SK-N-SH (cell line): Measurements from ENCODE around the gene OR5K1. TPM values are rescaled to one million over a fixed set of nuclear protein-coding genes. Genes with fewer than 3 reads are reported as not detected.

Experiments
- CTCF ChIA-PET: fragments of 300-600, 350-600 bp; formaldehyde crosslinking; extraction: SDS; loops from one replicate; lab custom pipeline; 2021; lab: Yijun Ruan, JAX
- POLR2A ChIA-PET: fragments of 350-600 bp; sonication (Branson Sonifier 250); formaldehyde crosslinking; extraction: SDS; loops from one replicate; lab custom pipeline; 2020; ENCODE audit warnings: antibody characterized with exemption, inconsistent platforms; lab: Yijun Ruan, JAX
- DNase-seq: peaks from one replicate; pipeline ENCODE4 v3.0.0; 2012
- H2AFZ ChIP-seq: fragments of 200-600 bp; sonication (generic); 2 replicates; pipeline ENCODE4 v1.8.1; 2016; ENCODE audit warnings: antibody characterized with exemption, mild to moderate bottlenecking, low read depth
- H3F3A ChIP-seq: fragments of 200-600 bp; sonication (generic); replicated peaks from 2 replicates; pipeline ENCODE3; 2016; ENCODE audit warnings: antibody characterized with exemption, mild to moderate bottlenecking; ENCODE audit not compliant: insufficient read depth
- H3K27ac ChIP-seq, 2 experiments: fragments of 200-500 bp in 1 of 2; fragments of 200-600 bp in 1 of 2; sonication (Bioruptor generic) in 1 of 2; sonication (generic), shearing (Covaris generic) in 1 of 2; 2 replicates each; pipeline versions ENCODE4 v1.5.1 to v1.6.1; 2014 to 2016; ENCODE audit warnings: low read depth in 2 of 2, inconsistent platforms in 1 of 2, low read length in 1 of 2, mild to moderate bottlenecking in 1 of 2, mixed read lengths in 1 of 2
- H3K27me3 ChIP-seq: fragments of 200-600 bp; sonication (generic), shearing (Covaris generic); 2 replicates; pipeline ENCODE4 v1.6.1; 2016; ENCODE audit warnings: mixed run types; ENCODE audit not compliant: insufficient read depth
- H3K36me3 ChIP-seq, 2 experiments: fragments of 200-500 bp in 1 of 2; fragments of 200-600 bp in 1 of 2; sonication (Bioruptor generic) in 1 of 2; sonication (generic) in 1 of 2; replicated peaks in 1 of 2; 2 replicates each; pipeline versions ENCODE3 to v1.5.1; 2014 to 2016; ENCODE audit warnings: low read length in 1 of 2, mild to moderate bottlenecking in 1 of 2; ENCODE audit not compliant: insufficient read depth in 2 of 2, control insufficient read depth in 1 of 2
- H3K4me1 ChIP-seq, 2 experiments: fragments of 200-500 bp in 1 of 2; fragments of 200-600 bp in 1 of 2; sonication (Bioruptor generic) in 1 of 2; sonication (generic), shearing (Covaris generic) in 1 of 2; 2 replicates each; pipeline versions ENCODE4 v1.5.1 to v1.6.1; 2014 to 2016; ENCODE audit warnings: low read depth in 1 of 2, low read length in 1 of 2, mixed run types in 1 of 2; ENCODE audit not compliant: insufficient read depth in 2 of 2, control insufficient read depth in 1 of 2
- H3K4me2 ChIP-seq: fragments of 200-600 bp; sonication (generic), shearing (Covaris generic); 2 replicates; pipeline ENCODE4 v1.6.1; 2017; ENCODE audit warnings: mixed run types
- H3K4me3 ChIP-seq, 2 experiments: fragments of 200-500 bp in 1 of 2; fragments of 200-600 bp in 1 of 2; sonication (Bioruptor generic) in 1 of 2; sonication (generic), shearing (Covaris generic) in 1 of 2; 2 replicates each; pipeline versions ENCODE4 v1.5.1 to v1.8.1; 2014 to 2016; ENCODE audit warnings: low read depth in 2 of 2, inconsistent platforms in 1 of 2, low read length in 1 of 2, mild to moderate bottlenecking in 1 of 2, mixed read lengths in 1 of 2, moderate library complexity in 1 of 2
- H3K79me2 ChIP-seq: fragments of 200-600 bp; sonication (generic); 2 replicates; pipeline ENCODE4 v1.8.1; 2017; ENCODE audit warnings: mild to moderate bottlenecking; ENCODE audit not compliant: insufficient read depth
- H3K9ac ChIP-seq: fragments of 200-600 bp; sonication (generic); 2 replicates; pipeline ENCODE4 v1.6.1; 2017; ENCODE audit warnings: mixed run types
- H3K9me2 ChIP-seq: fragments of 200-600 bp; sonication (generic); 2 replicates; pipeline ENCODE4 v1.6.1; 2017; ENCODE audit warnings: mixed run types
- H3K9me3 ChIP-seq: fragments of 200-600 bp; sonication (generic); 2 replicates; pipeline ENCODE4 v1.6.1; 2017; ENCODE audit warnings: mixed run types, mild to moderate bottlenecking, moderate library complexity
- H4K20me1 ChIP-seq: fragments of 200-600 bp; sonication (generic); 2 replicates; pipeline ENCODE4 v1.6.1; 2017; ENCODE audit warnings: mild to moderate bottlenecking, mixed run types; ENCODE audit not compliant: insufficient read depth
- ELF1 ChIP-seq: IDR thresholded peaks from 2 replicates; pipeline ENCODE4 v1.4.0; 2012
- FOXJ3 ChIP-seq: sonication (generic); formaldehyde crosslinking; IDR thresholded peaks from 2 replicates; pipeline ENCODE4 v1.5.1; 2020; ENCODE audit warnings: mild to moderate bottlenecking, missing genetic modification reagents
- FOXM1 ChIP-seq: IDR thresholded peaks from 2 replicates; pipeline ENCODE4 v1.4.0; 2012; ENCODE audit warnings: low read depth, mild to moderate bottlenecking
- JUND ChIP-seq: IDR thresholded peaks from 2 replicates; pipeline ENCODE4 v1.4.0; 2012
- MXI1 ChIP-seq: IDR thresholded peaks from 2 replicates; pipeline ENCODE4 v1.6.1; 2012; ENCODE audit warnings: mild to moderate bottlenecking, low read depth, low read length, improper control_type of control experiment
- PBX3 ChIP-seq: IDR thresholded peaks from 2 replicates; pipeline ENCODE4; 2012
- RCOR1 ChIP-seq: fragments of 150-350 bp; IDR thresholded peaks from 2 replicates; pipeline ENCODE4 v1.6.1; 2017; ENCODE audit warnings: antibody characterized with exemption, low read length
- SIN3A ChIP-seq: IDR thresholded peaks from 2 replicates; pipeline ENCODE4 v1.6.1; 2012; ENCODE audit warnings: low read depth, mild to moderate bottlenecking, low read length, moderate library complexity, borderline replicate concordance
- ZBTB33 ChIP-seq: IDR thresholded peaks from 2 replicates; pipeline ENCODE4 v1.4.0; 2012; ENCODE audit warnings: low read depth, borderline replicate concordance
- WGBS: methylation state at CpG from one replicate; pipeline ENCODE4 v1.1.6; 2017; ENCODE audit warnings: low lambda C conversion rate; 5-methylcytosine and 5-hydroxymethylcytosine counted together
- polyA plus RNA-seq, 3 experiments: library from polyadenylated mRNA; depleted of rRNA; stranded (reverse); fragments of >200 nt; gene quantifications; 2 replicates each; pipeline ENCODE4 v1.2.3, GENCODE V29; 2012
- TF ChIP-seq, protein P1 (sequence below): IDR thresholded peaks from 2 replicates; pipeline ENCODE4 v1.6.1; 2012; ENCODE audit warnings: mild to moderate bottlenecking, low read depth, low read length, moderate library complexity

The OR5K1 gene
- polyA plus RNA-seq, 1 of the 3 experiments (the other 2 are of a cell fraction), result not detected

GRCh38 chr3:98433764-98434163 is 29.2 kb upstream of the OR5K1 start:
- H3K27ac ChIP-seq, result no peak overlapping the region
- H2AFZ ChIP-seq, result no peak overlapping the region
- H3K9me2 ChIP-seq, result no peaks in the 10 kb centered on the region
- POLR2A ChIA-PET, result no interaction called here
- no peak for DNase-seq
- no peak overlapping the region for H3K4me3 ChIP-seq
- no peaks in the 10 kb centered on the region; the same call in 1 of the 2 replicates for H3K9me3 ChIP-seq
- H4K20me1 ChIP-seq, result no peaks in the 10 kb centered on the region
- no peaks in the 10 kb centered on the region for H3K36me3 ChIP-seq
- no peak for TF ChIP-seq ELF1
- TF ChIP-seq SIN3A, result no peak
- TF ChIP-seq MXI1, result no peak
- no peak for TF ChIP-seq FOXM1
- TF ChIP-seq, protein P1, sequence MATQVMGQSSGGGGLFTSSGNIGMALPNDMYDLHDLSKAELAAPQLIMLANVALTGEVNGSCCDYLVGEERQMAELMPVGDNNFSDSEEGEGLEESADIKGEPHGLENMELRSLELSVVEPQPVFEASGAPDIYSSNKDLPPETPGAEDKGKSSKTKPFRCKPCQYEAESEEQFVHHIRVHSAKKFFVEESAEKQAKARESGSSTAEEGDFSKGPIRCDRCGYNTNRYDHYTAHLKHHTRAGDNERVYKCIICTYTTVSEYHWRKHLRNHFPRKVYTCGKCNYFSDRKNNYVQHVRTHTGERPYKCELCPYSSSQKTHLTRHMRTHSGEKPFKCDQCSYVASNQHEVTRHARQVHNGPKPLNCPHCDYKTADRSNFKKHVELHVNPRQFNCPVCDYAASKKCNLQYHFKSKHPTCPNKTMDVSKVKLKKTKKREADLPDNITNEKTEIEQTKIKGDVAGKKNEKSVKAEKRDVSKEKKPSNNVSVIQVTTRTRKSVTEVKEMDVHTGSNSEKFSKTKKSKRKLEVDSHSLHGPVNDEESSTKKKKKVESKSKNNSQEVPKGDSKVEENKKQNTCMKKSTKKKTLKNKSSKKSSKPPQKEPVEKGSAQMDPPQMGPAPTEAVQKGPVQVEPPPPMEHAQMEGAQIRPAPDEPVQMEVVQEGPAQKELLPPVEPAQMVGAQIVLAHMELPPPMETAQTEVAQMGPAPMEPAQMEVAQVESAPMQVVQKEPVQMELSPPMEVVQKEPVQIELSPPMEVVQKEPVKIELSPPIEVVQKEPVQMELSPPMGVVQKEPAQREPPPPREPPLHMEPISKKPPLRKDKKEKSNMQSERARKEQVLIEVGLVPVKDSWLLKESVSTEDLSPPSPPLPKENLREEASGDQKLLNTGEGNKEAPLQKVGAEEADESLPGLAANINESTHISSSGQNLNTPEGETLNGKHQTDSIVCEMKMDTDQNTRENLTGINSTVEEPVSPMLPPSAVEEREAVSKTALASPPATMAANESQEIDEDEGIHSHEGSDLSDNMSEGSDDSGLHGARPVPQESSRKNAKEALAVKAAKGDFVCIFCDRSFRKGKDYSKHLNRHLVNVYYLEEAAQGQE, result no peak
- TF ChIP-seq ZBTB33, result no peak
- no peak for TF ChIP-seq FOXJ3 (CRISPR knock-in tag)
- no peak for TF ChIP-seq JUND
- no peak overlapping the region for H3K4me2 ChIP-seq
- no peaks in the 10 kb centered on the region for H3K4me1 ChIP-seq
- no peaks in the 10 kb centered on the region for H3F3A ChIP-seq
- H3K27me3 ChIP-seq, result no peaks in the 10 kb centered on the region; the same call in 1 of the 2 replicates
- no peak overlapping the region for H3K9ac ChIP-seq
- no peaks in the 10 kb centered on the region for H3K79me2 ChIP-seq
- 0% methylated on average over 2 of the region's 2 CpGs for WGBS
- CTCF ChIA-PET, result no interaction called here

DNA sequence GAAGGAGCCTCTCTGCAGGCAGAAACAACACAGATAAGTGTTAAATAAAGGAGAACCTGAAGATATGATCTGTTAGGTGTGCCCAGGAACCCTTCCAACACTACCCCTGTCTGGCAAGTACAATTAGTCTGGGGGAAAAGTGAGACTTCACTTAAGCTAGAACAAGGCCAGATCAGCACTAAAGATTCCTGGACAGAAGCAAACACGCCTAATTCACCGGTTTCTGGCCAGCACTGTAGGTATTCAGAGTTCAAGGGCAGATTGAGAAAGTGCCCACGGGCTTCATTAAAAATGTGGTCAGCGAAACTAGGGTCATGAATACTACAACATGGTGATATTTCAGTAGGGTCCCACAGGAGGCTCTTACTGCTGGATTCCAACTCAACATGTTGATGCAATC is 28.6 kb upstream of the OR5K1 start:
- H3K36me3 ChIP-seq, result no peaks in the 10 kb centered on the region
- WGBS, result 0% methylated on average over 4 of the region's 4 CpGs
- no peaks in the 10 kb centered on the region for H4K20me1 ChIP-seq
- H3K4me2 ChIP-seq, result no peak overlapping the region
- H3K9ac ChIP-seq, result no peak overlapping the region
- H3K9me3 ChIP-seq, result no peaks in the 10 kb centered on the region; the same call in 1 of the 2 replicates
- ChIA-PET CTCF (no interaction called here), POLR2A (no interaction called here)
- H3K27me3 ChIP-seq, result no peaks in the 10 kb centered on the region; the same call in 1 of the 2 replicates
- no peak overlapping the region for H3K27ac ChIP-seq
- no peaks in the 10 kb centered on the region for H3K9me2 ChIP-seq
- H3F3A ChIP-seq, result no peaks in the 10 kb centered on the region
- no peak for DNase-seq
- no peak overlapping the region for H2AFZ ChIP-seq
- H3K79me2 ChIP-seq, result no peaks in the 10 kb centered on the region
- no peak for TF ChIP-seq RCOR1
- no peak for TF ChIP-seq PBX3
- TF ChIP-seq, protein P1, result peak; percentile 56; the same call in 1 of the 2 replicates
- TF ChIP-seq, all 33 proteins: peak for 1
- Histone ChIP-seq H3K4me1 (no peaks in the 10 kb centered on the region), H3K4me3 (no peak overlapping the region)
